ENCODE measurements around the gene NFIC. TPM values are rescaled to one million over a fixed set of nuclear protein-coding genes. Genes with fewer than 3 reads are reported as not detected.
"Not testable (repeated sequence)": the region's sequence is repeated elsewhere in the genome, so short reads cannot be mapped to it uniquely, and the experiment has no call there.

Gene NFIC
- total RNA-seq, 4 donors from 2014 or later, result 55.7 to 84.5 (median 65.5) TPM

- no peak for DNase-seq (ENCODE audit: low spot score)
- TF ChIP-seq CTCF (IDR thresholded peaks at IDR 0.05), result no peak
- ATAC-seq (ENCODE audit: low FRiP score), result no peak
Observed at GRCh38 chr19:3338541-3339181, 27.7 kb upstream of the NFIC start.

- no peak for DNase-seq (ENCODE audit: low spot score)
- no peak for ATAC-seq (ENCODE audit: low FRiP score)
Observed at GRCh38 chr19:3340340-3340739, 26.0 kb upstream of the NFIC start.

GRCh38 chr19:3342246-3342645 is 24.1 kb upstream of the NFIC start:
- TF ChIP-seq CTCF (IDR thresholded peaks at IDR 0.05), result no peak
- ATAC-seq (ENCODE audit: low FRiP score) (no peak), DNase-seq (ENCODE audit: low spot score) (no peak)

More at GRCh38 chr19:3340340-3340739, 26.0 kb upstream of the NFIC start:
- no peak for TF ChIP-seq CTCF (IDR thresholded peaks at IDR 0.05)

- not testable (repeated sequence) for ATAC-seq (ENCODE audit: low FRiP score); DNase-seq (ENCODE audit: low spot score)
Observed at GRCh38 chr19:3342962-3343361, 23.4 kb upstream of the NFIC start.

- peak; percentile 85 for ATAC-seq (ENCODE audit: low FRiP score)
- no peak for TF ChIP-seq CTCF (IDR thresholded peaks at IDR 0.05)
- DNase-seq (ENCODE audit: low spot score), result peak; percentile 69
Observed at GRCh38 chr19:3343619-3344502, 22.5 kb upstream of the NFIC start.

- TF ChIP-seq CTCF (IDR thresholded peaks at IDR 0.05), result no peak
- no peak for ATAC-seq (ENCODE audit: low FRiP score)
- DNase-seq (ENCODE audit: low spot score), result no peak
Observed at GRCh38 chr19:3344608-3345598, 21.5 kb upstream of the NFIC start.
